GM12873 (cell line): ENCODE results near the gene GRPEL2.

ENCODE experiments used
- CTCF ChIP-seq: IDR thresholded peaks from 2 replicates; pipeline ENCODE4 v1.5.1; 2012; ENCODE audit warnings: low read depth, mild to moderate bottlenecking, moderate library complexity, low read length, control low read depth; ENCODE audit not compliant: insufficient read depth; ENCODE audit errors: missing control alignments

GRPEL2 gene

GRCh38 chr5:149392718-149393117 lies 47.4 kb downstream of the GRPEL2 start:
- no peak for TF ChIP-seq CTCF

GRCh38 chr5:149397530-149397929 lies 52.2 kb downstream of the GRPEL2 start:
- TF ChIP-seq CTCF = no peak

- TF ChIP-seq CTCF = no peak
Observed at GRCh38 chr5:149399775-149400174, 54.5 kb downstream of the GRPEL2 start.

- no peak for TF ChIP-seq CTCF
Observed at GRCh38 chr5:149400304-149400703, 55.0 kb downstream of the GRPEL2 start.

GRCh38 chr5:149401051-149401450 lies 55.8 kb downstream of the GRPEL2 start:
- no peak for TF ChIP-seq CTCF

- no peak for TF ChIP-seq CTCF
Observed at GRCh38 chr5:149402291-149402690, 57.0 kb downstream of the GRPEL2 start.
